GM23338 (cell line): ENCODE results near the gene ZFYVE27.

Experiments used
- CREB1 ChIP-seq: fragments of 250-450 bp; sonication (Bioruptor Pico); IDR thresholded peaks from 2 replicates; pipeline ENCODE4 v1.5.0; 2020; ENCODE audit warnings: low read depth, mild to moderate bottlenecking, moderate library complexity
- EZH2 ChIP-seq: fragments of 200-600 bp; sonication (generic); IDR thresholded peaks from one replicate; pipeline ENCODE4 v1.8.0; 2017; ENCODE audit warnings: antibody characterized with exemption, mild to moderate bottlenecking, low read depth; ENCODE audit not compliant: unreplicated experiment
- EZH2phosphoT487 ChIP-seq: fragments of 200-600 bp; sonication (generic); IDR thresholded peaks from one replicate; pipeline ENCODE4 v1.8.1; 2018; ENCODE audit warnings: antibody characterized with exemption; ENCODE audit not compliant: unreplicated experiment
- JUNB ChIP-seq: IDR thresholded peaks from one replicate; pipeline ENCODE4 v1.6.1; 2016; ENCODE audit warnings: antibody characterized with exemption; ENCODE audit not compliant: unreplicated experiment
- NANOG ChIP-seq: IDR thresholded peaks from 2 replicates; pipeline ENCODE4 v1.6.1; 2016; ENCODE audit warnings: antibody characterized with exemption, borderline replicate concordance
- POLR2AphosphoS5 ChIP-seq: IDR thresholded peaks from 2 replicates; pipeline ENCODE4 v1.6.1; 2016; ENCODE audit warnings: antibody characterized with exemption, low read depth
- STAT1 ChIP-seq: IDR thresholded peaks from one replicate; pipeline ENCODE4 v1.6.1; 2016; ENCODE audit warnings: antibody characterized with exemption; ENCODE audit not compliant: unreplicated experiment
- ZNF114 ChIP-seq: fragments of 250-450 bp; sonication (Bioruptor Pico); IDR thresholded peaks from 2 replicates; pipeline ENCODE4 v1.5.0; 2020; ENCODE audit warnings: mild to moderate bottlenecking, moderate library complexity
- ZNF331 ChIP-seq: fragments of 250-450 bp; sonication (Bioruptor Pico); IDR thresholded peaks from 2 replicates; pipeline ENCODE4 v1.5.0; 2020; ENCODE audit warnings: low read depth, mild to moderate bottlenecking, moderate library complexity
- TF ChIP-seq, protein P1 (sequence below), 2 experiments: fragments of 200-600 bp in 1 of 2; sonication (generic) in 1 of 2; conservative IDR thresholded peaks; 2 replicates each; pipeline versions ENCODE4 v1.5.1 to v1.6.1; 2016 to 2017; ENCODE audit warnings: antibody characterized with exemption in 2 of 2, low read depth in 2 of 2, mild to moderate bottlenecking in 2 of 2, moderate library complexity in 1 of 2
- TF ChIP-seq, protein P2 (sequence below): IDR thresholded peaks from 2 replicates; pipeline ENCODE4 v1.6.1; 2016; ENCODE audit warnings: antibody characterized with exemption
- TF ChIP-seq, protein P3 (sequence below): fragments of 250-450 bp; sonication (Bioruptor Pico); IDR thresholded peaks from 2 replicates; pipeline ENCODE4 v1.5.0; 2020; ENCODE audit warnings: mild to moderate bottlenecking, moderate library complexity
- TF ChIP-seq, protein P4 (sequence below): IDR thresholded peaks from one replicate; pipeline ENCODE4 v1.6.1; 2018; ENCODE audit warnings: antibody characterized with exemption; ENCODE audit not compliant: unreplicated experiment

DNA sequence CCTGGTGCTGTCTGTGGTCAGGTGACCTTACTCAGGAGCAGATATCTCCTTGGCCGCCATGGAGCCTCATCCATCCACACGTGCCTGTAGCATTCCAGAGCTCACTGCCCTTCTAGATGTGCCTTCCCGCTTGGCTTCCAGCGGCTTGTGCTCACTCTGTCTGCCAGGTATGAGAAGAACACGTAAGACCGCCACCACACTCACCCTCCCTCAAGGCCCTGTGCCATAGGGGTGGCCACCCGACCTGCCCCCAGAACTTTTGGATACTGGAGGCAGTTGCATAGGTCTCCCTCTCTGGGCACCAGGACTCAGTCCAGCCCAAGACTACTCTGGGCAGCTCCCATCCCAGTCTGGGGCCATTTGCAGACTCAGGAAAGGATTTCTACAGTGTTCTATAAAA is 19.3 kb upstream of the ZFYVE27 start:
- TF ChIP-seq POLR2AphosphoS5, result no peak
- TF ChIP-seq, protein P1, sequence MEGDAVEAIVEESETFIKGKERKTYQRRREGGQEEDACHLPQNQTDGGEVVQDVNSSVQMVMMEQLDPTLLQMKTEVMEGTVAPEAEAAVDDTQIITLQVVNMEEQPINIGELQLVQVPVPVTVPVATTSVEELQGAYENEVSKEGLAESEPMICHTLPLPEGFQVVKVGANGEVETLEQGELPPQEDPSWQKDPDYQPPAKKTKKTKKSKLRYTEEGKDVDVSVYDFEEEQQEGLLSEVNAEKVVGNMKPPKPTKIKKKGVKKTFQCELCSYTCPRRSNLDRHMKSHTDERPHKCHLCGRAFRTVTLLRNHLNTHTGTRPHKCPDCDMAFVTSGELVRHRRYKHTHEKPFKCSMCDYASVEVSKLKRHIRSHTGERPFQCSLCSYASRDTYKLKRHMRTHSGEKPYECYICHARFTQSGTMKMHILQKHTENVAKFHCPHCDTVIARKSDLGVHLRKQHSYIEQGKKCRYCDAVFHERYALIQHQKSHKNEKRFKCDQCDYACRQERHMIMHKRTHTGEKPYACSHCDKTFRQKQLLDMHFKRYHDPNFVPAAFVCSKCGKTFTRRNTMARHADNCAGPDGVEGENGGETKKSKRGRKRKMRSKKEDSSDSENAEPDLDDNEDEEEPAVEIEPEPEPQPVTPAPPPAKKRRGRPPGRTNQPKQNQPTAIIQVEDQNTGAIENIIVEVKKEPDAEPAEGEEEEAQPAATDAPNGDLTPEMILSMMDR (conservative IDR thresholded peaks at IDR 0.05; ENCODE audit: low read depth in 2 of 2), result no peak
- no peak for TF ChIP-seq EZH2phosphoT487
- no peak for TF ChIP-seq NANOG
- TF ChIP-seq, protein P2, sequence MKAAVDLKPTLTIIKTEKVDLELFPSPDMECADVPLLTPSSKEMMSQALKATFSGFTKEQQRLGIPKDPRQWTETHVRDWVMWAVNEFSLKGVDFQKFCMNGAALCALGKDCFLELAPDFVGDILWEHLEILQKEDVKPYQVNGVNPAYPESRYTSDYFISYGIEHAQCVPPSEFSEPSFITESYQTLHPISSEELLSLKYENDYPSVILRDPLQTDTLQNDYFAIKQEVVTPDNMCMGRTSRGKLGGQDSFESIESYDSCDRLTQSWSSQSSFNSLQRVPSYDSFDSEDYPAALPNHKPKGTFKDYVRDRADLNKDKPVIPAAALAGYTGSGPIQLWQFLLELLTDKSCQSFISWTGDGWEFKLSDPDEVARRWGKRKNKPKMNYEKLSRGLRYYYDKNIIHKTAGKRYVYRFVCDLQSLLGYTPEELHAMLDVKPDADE, result no peak
- TF ChIP-seq, protein P3, sequence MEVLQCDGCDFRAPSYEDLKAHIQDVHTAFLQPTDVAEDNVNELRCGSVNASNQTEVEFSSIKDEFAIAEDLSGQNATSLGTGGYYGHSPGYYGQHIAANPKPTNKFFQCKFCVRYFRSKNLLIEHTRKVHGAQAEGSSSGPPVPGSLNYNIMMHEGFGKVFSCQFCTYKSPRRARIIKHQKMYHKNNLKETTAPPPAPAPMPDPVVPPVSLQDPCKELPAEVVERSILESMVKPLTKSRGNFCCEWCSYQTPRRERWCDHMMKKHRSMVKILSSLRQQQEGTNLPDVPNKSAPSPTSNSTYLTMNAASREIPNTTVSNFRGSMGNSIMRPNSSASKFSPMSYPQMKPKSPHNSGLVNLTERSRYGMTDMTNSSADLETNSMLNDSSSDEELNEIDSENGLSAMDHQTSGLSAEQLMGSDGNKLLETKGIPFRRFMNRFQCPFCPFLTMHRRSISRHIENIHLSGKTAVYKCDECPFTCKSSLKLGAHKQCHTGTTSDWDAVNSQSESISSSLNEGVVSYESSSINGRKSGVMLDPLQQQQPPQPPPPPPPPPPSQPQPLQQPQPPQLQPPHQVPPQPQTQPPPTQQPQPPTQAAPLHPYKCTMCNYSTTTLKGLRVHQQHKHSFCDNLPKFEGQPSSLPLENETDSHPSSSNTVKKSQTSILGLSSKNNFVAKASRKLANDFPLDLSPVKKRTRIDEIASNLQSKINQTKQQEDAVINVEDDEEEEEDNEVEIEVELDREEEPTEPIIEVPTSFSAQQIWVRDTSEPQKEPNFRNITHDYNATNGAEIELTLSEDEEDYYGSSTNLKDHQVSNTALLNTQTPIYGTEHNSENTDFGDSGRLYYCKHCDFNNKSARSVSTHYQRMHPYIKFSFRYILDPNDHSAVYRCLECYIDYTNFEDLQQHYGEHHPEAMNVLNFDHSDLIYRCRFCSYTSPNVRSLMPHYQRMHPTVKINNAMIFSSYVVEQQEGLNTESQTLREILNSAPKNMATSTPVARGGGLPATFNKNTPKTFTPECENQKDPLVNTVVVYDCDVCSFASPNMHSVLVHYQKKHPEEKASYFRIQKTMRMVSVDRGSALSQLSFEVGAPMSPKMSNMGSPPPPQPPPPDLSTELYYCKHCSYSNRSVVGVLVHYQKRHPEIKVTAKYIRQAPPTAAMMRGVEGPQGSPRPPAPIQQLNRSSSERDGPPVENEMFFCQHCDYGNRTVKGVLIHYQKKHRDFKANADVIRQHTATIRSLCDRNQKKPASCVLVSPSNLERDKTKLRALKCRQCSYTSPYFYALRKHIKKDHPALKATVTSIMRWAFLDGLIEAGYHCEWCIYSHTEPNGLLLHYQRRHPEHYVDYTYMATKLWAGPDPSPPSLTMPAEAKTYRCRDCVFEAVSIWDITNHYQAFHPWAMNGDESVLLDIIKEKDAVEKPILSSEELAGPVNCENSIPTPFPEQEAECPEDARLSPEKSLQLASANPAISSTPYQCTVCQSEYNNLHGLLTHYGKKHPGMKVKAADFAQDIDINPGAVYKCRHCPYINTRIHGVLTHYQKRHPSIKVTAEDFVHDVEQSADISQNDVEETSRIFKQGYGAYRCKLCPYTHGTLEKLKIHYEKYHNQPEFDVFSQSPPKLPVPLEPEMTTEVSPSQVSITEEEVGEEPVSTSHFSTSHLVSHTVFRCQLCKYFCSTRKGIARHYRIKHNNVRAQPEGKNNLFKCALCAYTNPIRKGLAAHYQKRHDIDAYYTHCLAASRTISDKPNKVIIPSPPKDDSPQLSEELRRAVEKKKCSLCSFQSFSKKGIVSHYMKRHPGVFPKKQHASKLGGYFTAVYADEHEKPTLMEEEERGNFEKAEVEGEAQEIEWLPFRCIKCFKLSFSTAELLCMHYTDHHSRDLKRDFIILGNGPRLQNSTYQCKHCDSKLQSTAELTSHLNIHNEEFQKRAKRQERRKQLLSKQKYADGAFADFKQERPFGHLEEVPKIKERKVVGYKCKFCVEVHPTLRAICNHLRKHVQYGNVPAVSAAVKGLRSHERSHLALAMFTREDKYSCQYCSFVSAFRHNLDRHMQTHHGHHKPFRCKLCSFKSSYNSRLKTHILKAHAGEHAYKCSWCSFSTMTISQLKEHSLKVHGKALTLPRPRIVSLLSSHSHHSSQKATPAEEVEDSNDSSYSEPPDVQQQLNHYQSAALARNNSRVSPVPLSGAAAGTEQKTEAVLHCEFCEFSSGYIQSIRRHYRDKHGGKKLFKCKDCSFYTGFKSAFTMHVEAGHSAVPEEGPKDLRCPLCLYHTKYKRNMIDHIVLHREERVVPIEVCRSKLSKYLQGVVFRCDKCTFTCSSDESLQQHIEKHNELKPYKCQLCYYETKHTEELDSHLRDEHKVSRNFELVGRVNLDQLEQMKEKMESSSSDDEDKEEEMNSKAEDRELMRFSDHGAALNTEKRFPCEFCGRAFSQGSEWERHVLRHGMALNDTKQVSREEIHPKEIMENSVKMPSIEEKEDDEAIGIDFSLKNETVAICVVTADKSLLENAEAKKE (CRISPR knock-in tag), result no peak
- TF ChIP-seq JUNB, result no peak
- TF ChIP-seq, protein P4, sequence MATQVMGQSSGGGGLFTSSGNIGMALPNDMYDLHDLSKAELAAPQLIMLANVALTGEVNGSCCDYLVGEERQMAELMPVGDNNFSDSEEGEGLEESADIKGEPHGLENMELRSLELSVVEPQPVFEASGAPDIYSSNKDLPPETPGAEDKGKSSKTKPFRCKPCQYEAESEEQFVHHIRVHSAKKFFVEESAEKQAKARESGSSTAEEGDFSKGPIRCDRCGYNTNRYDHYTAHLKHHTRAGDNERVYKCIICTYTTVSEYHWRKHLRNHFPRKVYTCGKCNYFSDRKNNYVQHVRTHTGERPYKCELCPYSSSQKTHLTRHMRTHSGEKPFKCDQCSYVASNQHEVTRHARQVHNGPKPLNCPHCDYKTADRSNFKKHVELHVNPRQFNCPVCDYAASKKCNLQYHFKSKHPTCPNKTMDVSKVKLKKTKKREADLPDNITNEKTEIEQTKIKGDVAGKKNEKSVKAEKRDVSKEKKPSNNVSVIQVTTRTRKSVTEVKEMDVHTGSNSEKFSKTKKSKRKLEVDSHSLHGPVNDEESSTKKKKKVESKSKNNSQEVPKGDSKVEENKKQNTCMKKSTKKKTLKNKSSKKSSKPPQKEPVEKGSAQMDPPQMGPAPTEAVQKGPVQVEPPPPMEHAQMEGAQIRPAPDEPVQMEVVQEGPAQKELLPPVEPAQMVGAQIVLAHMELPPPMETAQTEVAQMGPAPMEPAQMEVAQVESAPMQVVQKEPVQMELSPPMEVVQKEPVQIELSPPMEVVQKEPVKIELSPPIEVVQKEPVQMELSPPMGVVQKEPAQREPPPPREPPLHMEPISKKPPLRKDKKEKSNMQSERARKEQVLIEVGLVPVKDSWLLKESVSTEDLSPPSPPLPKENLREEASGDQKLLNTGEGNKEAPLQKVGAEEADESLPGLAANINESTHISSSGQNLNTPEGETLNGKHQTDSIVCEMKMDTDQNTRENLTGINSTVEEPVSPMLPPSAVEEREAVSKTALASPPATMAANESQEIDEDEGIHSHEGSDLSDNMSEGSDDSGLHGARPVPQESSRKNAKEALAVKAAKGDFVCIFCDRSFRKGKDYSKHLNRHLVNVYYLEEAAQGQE, result no peak
- no peak for TF ChIP-seq EZH2
- TF ChIP-seq CREB1 (CRISPR knock-in tag), result no peak
- no peak for TF ChIP-seq ZNF114 (CRISPR knock-in tag)
- TF ChIP-seq STAT1, result no peak
- TF ChIP-seq ZNF331 (CRISPR knock-in tag), result no peak
